ENCODE data around the gene ADH1A.

GRCh38 chr4:99273704-99274103 lies 17.1 kb downstream of the ADH1A start:
- TF ChIP-seq CTCF (conservative IDR thresholded peaks at IDR 0.05) (no peak), ZFX (IDR thresholded peaks at IDR 0.05) (no peak)

Measured in C4-2B (cell line).